Activated CD4-positive, alpha-beta T cell treated with anti-CD3 and anti-CD28 coated beads for 24 hours (primary cell): ENCODE data around the gene RXRG.

Source experiments
- DNase-seq, 2 donors: peaks; one replicate each; pipeline ENCODE4 v3.0.0-alpha.2; 2020; ENCODE audit warnings: low read depth in 2 of 2

RXRG gene

DNA sequence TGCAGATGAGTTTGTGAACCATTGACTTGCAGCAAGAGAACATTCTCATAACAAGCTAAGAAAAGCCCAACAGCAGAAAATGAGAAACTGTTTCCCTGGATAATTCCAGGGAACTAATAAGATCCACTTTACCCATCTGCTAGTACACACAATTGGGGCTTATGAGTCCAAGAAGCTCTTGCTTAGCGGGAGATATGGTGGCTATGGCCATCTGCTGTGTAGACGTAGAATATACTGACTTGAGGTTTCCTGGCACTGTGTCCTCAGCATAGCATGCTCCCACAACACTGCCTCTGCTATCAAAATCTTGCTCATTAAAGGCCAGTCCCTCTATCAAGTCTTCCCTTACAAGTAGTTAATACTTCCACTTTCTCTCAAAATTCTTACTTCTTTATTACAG, 6.8 kb upstream of the RXRG start:
- no peak for DNase-seq

- no peak for DNase-seq
These were observed 4.2 kb upstream of the RXRG start for GRCh38 chr1:165449131-165449530.

DNA sequence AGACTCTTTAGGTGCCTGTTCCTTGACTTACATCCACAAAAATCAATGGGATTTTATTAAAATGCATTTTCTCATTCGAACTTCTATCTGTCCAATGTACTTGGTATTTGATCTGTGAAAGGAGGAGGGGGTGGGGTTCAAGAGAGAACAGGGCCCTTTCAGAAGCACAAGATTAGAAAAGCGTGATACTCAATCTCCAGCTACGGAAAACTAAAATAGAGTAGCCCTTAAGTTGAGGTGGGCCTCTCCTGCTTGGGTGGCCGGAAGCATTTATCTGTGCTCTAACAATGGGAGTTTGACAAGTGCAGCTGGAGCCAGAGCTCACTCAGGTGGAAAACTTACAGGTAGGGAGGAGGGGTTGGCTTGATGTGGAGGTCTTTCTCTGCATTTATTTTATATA, 462 bp upstream of the RXRG start:
- DNase-seq: no peak

GRCh38 chr1:165443539-165444311, 1.2 kb downstream of the RXRG start:
- no peak for DNase-seq

GRCh38 chr1:165442653-165443052, 2.3 kb downstream of the RXRG start:
- no peak for DNase-seq

DNA sequence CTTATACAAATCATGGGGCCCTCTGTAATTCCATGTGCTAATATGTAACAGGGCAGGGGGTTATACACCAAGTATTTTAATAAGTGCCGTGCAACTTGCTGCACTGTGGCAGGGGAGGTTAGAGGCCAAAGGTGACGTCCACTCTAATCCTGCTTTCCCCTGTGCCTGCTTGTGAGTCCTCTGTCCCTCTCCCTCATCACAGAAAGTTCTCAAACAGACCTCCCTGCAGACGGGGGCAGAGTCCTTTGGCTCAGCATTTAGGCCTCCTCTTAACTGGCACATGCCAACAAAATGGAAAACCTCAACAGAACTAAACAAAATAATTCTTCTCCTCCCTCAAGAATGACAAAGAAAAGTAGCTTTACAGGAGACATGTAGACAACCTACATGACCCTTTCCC, 2.9 kb downstream of the RXRG start:
- DNase-seq: no peak

GRCh38 chr1:165441166-165441880, 3.6 kb downstream of the RXRG start:
- no peak for DNase-seq

DNA sequence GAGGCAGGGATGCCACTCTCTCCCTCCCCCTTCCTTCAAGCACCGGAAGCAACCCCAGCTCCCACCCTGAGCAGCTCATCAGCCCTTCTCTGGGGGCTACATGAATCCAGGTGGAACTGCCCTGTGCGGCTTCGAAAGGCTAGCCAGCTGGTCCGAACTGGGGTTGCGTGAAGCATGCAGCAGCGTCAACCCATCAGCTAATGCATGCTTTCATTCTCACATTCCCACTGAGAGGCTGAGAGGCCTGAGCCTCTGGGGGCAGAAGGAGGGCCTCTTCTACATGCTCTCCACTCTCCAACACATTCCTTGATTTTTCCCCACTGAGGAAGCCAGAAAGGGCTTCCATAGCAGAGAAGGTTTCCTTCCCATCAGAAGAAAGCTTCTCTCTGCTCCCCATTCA, 5.6 kb downstream of the RXRG start:
- no peak for DNase-seq

DNA sequence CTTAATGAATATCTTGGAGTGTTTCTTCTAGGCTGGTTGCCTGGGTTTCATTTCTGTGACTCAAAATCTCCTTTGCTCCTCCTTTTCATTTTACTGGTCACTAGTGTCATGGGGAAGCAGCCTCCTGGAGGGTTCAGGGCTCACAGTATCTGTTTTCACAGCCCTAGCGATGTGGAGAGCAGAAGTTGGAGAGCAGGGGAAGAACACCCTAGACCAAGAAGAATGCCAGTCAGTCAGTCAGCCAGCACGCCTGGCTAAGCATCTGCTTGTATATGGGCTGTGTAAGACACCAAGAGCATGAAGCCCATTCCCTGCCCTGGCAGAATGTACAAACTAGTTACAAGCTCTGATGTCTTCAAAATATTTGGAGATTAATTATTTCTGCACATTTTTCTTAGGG, 7.9 kb downstream of the RXRG start:
- no peak for DNase-seq

GRCh38 chr1:165435801-165436200, 9.1 kb downstream of the RXRG start:
- DNase-seq: no peak

DNA sequence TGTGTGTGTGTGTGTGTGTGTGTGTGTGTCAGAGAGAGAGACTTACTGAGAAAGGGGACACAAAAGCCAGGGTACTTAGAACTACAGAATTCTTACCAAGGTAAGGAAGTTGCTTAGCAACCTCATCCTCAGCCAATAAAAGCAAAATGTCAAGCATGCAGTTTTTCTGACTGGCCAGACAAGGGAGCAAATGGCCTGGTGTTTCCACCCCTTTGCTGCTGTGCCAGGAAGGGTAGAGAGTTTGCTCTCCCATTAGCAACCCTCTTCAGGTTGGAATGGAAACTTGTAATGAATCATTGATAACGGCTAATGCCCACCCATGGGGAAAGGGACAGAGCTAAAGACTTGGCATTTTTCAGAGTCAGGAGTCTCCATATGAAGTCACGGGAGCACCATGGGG, 10.6 kb downstream of the RXRG start:
- no peak for DNase-seq

GRCh38 chr1:165431079-165431478, 13.8 kb downstream of the RXRG start:
- no peak for DNase-seq

DNA sequence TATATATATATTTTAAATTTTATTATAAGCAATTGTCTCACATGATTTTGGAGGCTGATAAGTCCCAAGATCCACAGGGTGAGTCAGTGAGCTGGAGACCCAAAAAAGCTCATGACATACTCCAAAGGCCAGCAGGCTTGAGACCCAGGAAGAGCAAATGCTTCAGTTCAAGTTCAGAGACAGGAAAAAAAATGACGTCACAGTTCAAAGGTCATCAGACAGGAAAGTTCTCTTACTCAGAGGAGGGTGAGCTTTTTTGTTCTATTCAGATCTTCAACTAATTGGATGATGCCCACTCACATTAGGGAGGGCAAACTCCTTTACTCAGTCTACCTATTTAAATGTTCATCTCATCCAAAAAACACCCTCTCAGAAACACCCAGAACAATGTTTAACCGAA, 18.2 kb downstream of the RXRG start:
- no peak for DNase-seq

DNA sequence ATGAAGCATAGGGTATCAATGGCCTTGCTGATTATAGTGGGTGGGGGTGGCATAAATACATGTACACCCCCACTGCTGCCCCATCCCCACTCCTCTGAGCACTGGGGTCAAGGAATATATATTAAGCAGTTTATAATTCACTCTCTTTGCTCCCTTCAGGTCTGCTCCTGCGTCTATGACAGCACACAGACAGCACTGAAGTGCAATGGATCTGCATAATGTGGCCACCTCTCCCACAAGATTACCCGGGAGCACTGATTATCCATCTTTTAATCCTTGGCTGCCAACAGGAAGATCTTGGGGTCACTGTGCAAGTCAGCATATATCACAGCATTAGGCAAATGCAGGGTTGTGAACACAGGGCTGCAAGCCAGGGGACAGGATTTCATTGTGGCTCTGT, 19.3 kb downstream of the RXRG start:
- no peak for DNase-seq

GRCh38 chr1:165424454-165425216, 20.3 kb downstream of the RXRG start:
- no peak for DNase-seq

DNA sequence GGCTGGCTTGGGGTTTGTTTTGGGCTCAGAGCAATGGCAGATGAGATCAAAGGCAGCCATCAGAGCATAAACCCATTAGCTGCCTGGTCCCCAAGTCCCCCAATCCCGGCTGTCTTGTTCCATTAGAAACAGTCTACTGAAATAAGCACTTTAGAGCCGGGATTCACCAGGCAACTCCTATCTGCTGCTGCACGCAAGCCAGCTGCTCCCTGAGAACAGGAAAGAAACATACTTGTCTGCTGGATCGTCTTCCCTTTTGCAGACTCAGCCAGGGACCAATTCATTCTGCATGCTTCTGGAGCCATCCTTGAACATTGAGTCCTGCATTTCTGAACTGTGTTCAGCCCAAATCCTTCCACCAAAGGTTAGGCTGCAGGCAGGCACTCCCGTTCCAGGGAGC, 21.8 kb downstream of the RXRG start:
- no peak for DNase-seq

DNA sequence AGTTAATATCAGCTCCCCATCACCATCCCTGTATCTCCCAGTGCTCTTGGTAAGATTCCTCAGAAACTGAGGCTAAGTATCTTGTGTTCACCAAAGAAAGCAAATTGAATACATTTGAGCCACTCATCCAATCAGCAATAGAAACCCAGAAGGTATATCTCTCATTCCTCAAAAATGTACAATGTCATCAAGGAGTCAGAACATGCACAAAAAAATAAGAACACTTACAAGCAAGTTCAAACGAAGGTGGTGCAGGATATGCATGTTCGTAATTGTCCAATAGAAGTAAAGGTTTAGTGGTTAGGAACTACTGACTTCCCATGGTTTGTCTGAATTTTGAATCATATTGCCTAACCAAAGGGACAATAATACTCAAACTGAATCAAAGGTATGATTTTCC, 24.3 kb downstream of the RXRG start:
- no peak for DNase-seq

- DNase-seq: no peak
These were observed 25.1 kb downstream of the RXRG start for GRCh38 chr1:165419839-165420238.

DNA sequence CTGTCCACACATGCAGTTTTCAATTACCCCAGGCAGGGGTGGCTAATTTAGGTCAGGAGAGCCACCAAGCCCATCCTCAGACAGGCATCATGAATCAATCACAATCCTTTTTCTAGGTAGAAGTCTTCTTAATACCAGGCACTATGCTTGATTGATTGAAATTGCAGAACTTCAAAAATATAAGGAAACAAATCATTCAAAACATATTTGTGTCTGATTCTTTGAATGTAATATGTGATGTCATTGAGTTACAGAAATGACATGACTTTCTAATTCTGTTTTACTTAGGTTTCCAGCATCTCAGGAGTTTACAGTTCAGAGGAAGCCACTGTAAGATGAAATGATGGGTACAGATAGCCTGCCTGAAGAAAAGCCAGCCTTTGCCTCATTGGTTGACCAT, 26.7 kb downstream of the RXRG start:
- DNase-seq: no peak

- DNase-seq: no peak
These were observed 28.1 kb downstream of the RXRG start for GRCh38 chr1:165416876-165417275.

- DNase-seq: no peak
These were observed 29.9 kb downstream of the RXRG start for GRCh38 chr1:165415068-165415467.

GRCh38 chr1:165414620-165415019, 30.3 kb downstream of the RXRG start:
- DNase-seq: no peak

GRCh38 chr1:165411396-165411795, 33.5 kb downstream of the RXRG start:
- DNase-seq: no peak
